Stimulated activated CD8-positive, alpha-beta memory T cell treated with anti-CD3 and anti-CD28 coated beads, Interleukin-15, amount 100 ng/mL, for 48 hours (primary cell): Measurements from ENCODE around the gene NKG7.

ENCODE experiments used
- DNase-seq, 2 donors: peaks; one replicate each; pipeline ENCODE4 v3.0.0-alpha.2; 2020; ENCODE audit warnings: low read depth in 2 of 2

The NKG7 gene

GRCh38 chr19:51338563-51339312 lies 33.7 kb downstream of the NKG7 start:
- peak; percentile 81 for DNase-seq

GRCh38 chr19:51337861-51338562 lies 34.4 kb downstream of the NKG7 start:
- DNase-seq: no peak

- DNase-seq: no peak
These were observed 35.2 kb downstream of the NKG7 start for GRCh38 chr19:51337141-51337860.

GRCh38 chr19:51333836-51334460 lies 38.5 kb downstream of the NKG7 start:
- DNase-seq: no peak

- DNase-seq: no peak
These were observed 40.7 kb downstream of the NKG7 start for GRCh38 chr19:51331716-51332115.

- no peak for DNase-seq
These were observed 41.3 kb downstream of the NKG7 start for GRCh38 chr19:51331193-51331592.

GRCh38 chr19:51330366-51330765 lies 42.1 kb downstream of the NKG7 start:
- no peak for DNase-seq

- no peak for DNase-seq
These were observed 43.0 kb downstream of the NKG7 start for GRCh38 chr19:51329411-51329810.

- peak; percentile 43 to 56 for DNase-seq
These were observed 45.1 kb downstream of the NKG7 start for GRCh38 chr19:51327066-51328001.

- DNase-seq: no peak
These were observed 46.0 kb downstream of the NKG7 start for GRCh38 chr19:51326216-51327065.

GRCh38 chr19:51325161-51325976 lies 47.1 kb downstream of the NKG7 start:
- no peak for DNase-seq

- DNase-seq: no peak
These were observed 48.3 kb downstream of the NKG7 start for GRCh38 chr19:51324167-51324481.

- DNase-seq: no peak
These were observed 48.8 kb downstream of the NKG7 start for GRCh38 chr19:51323481-51324166.

- DNase-seq: no peak
These were observed 50.7 kb downstream of the NKG7 start for GRCh38 chr19:51321799-51322198.
